ENCODE measurements around the gene OR2G2.

OR2G2 gene, protein sequence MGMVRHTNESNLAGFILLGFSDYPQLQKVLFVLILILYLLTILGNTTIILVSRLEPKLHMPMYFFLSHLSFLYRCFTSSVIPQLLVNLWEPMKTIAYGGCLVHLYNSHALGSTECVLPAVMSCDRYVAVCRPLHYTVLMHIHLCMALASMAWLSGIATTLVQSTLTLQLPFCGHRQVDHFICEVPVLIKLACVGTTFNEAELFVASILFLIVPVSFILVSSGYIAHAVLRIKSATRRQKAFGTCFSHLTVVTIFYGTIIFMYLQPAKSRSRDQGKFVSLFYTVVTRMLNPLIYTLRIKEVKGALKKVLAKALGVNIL

DNA sequence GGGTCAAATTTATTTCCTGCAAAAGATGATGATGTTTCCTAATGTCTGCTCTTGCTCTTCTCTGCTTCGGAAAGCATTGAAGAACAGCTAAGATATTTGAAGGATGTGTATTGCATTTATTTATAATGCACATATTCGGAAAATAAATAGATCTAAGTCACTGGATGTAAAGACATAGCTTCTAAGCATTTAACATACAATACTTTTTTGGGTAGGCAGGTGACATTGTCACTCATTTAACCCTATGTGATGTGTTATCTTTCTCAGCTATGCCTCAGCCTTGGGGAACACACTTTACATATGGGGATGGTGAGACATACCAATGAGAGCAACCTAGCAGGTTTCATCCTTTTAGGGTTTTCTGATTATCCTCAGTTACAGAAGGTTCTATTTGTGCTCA, at the start of gene OR2G2:
TSS of gene OR2G2 (plus strand) at position 301 of the 400 bp plus-strand sequence. CDS start at position 301, 0 bp downstream.
- DNase-seq (ENCODE audit: low spot score) = no peak

DNA sequence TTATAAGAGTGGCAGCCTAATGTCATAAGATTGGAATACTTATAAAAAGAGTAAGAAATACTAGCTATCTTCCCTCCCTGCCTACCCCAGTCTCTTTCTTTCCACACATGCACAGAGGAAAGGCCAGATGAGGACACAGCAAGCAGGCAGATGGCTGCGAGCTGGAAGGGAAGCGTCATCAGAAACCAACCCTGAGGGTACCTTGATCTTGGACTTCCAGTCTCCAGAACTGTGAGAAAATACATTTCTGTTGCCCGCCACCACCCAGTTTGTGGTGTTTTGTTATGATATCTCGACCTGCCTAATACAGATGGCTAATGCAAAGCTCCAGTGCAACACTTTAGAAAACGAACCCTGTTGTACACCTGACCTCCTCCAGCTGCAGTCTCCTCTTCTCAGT, 49.6 kb upstream of the OR2G2 start:
- no peak for DNase-seq (ENCODE audit: low spot score)

DNA sequence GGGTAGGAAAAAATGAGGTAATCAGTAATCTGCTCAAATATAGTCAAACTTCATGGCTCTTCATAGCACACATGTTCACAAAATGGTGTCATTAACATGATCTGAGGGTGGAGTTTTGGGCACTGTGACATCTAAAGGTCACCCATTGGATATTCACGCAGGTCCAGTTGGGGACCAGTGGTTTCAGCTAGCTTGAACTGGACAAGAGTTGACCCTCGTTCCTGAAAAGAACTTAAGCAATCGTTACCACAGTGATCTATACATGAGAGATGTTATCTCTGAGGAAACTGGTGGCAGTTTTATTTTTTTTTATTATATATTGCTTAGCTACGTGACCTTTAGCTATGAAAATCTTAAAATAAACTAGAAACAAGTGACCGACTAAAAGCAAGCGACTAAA, 48.9 kb upstream of the OR2G2 start:
- DNase-seq (ENCODE audit: low spot score) = no peak

DNA sequence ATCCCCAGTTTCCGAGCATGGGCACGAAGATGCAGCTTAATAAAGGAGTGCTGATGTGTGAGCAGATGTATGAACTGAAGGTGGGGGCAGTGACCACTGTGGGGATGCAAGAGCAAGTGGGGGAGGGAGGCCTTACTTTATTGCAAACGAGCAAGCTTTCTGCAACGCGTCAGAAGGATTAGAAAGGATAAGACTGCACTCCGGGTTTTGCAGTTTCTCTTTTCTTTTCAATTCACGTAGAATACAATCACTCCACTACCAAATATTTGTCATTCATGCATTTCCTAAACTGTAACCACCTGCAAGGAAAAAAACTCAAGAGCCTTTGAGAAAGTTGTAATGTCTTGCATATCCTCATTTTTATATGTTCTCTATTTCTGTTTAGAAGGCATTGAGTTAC, 47.6 kb upstream of the OR2G2 start:
- DNase-seq (ENCODE audit: low spot score) = no peak

DNA sequence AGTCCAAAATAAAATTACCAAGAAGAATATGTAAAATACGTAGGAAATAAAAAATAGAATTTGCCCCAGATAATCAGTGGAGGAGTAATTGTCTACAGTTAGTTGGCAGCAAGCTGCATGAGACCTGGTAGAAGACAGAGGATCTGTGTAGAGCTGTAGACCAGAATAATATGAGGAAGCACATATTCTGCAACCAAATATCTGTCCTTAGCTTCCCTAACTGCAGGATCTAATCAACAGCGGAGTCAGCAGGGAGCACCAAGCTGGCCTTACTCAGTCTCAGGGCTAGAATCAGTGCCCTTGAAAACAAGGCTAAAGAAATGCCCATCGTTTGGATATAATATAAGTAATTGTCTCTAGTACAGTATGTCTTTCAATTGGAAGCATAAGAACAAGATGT, 45.3 kb upstream of the OR2G2 start:
- no peak for DNase-seq (ENCODE audit: low spot score)

DNA sequence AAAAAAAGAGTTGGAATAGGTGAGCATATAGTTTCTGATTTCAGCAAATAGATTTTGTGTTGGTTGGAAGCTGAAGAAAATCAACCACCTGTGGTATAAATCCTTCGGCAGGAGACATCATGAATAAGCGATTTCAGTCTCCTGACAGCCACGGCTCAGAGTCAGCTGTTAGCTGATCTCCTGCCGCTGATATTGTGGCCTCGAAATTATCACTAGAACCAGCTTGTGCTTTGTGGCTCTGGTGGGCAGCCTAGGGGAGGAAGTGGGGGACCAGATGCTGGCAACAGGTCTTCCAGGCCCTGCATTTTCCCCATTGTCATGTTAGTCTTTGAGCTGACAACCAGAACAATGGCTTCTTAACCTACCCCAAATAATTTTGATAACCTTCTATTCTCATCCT, 40.1 kb upstream of the OR2G2 start:
- DNase-seq (ENCODE audit: low spot score) = no peak

DNA sequence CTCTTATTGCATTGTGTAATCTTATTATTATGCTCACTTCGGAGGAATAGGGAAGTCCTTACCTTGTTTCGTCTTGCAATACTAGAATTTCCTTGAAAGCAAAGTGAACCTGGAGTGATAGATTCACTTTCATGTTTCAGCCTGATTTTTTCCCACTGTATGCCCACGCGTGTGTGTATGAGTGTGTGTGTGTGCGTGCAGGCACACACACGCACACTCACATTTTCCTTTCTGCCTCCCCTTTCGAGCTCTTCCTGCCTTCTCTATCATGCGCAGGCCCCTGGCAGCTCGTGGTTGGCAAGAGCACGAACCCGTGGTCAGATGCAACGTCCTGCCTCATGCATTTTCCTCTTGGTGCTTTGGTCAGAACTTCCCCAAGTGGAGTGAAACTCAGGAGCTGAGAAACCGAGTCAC, 39.4 kb upstream of the OR2G2 start, which contains the start of gene GCSAML:
TSS of gene GCSAML (plus strand) at position 366 of the 414 bp plus-strand sequence. CDS start 58 bp downstream, outside the sequence.
- DNase-seq (ENCODE audit: low spot score) = no peak

DNA sequence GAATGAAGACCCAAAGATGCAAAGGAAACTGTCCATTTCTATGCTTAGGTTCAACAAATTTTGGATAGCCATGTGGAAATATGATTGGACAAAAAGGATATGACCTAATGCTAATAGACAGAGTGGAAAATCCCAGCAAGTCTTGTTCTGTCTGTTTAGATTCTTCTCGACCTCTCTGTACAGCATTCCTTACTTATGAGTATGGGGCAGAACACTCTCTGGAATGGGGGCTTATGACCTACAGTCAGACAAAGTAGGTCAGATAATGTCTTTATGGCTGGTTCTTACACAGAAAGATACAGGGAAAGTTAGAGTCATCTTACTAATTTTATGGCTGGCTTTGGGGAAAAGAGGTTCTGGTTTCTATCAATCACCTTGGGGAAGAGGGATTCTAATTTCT, 36.4 kb upstream of the OR2G2 start:
- DNase-seq (ENCODE audit: low spot score) = no peak

DNA sequence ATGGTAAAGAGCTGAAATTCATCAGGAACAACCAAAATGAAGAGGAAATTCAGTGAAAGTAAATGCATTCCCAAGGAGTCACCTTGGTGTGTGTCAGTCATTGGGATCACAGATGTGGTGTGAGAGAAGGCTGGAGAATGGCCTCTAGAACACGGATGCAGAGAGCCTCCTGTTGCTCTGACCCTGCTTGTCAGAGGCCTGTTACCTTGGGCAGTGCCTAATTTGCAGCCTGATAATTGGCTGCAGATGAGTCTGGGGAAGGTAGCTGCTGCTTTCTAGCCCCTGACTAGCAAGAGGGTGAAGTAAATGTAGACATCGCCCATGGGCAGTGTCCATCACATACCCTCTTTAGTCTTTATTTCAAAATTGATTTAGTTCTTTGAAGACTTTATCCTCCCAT, 35.9 kb upstream of the OR2G2 start:
- no peak for DNase-seq (ENCODE audit: low spot score)

DNA sequence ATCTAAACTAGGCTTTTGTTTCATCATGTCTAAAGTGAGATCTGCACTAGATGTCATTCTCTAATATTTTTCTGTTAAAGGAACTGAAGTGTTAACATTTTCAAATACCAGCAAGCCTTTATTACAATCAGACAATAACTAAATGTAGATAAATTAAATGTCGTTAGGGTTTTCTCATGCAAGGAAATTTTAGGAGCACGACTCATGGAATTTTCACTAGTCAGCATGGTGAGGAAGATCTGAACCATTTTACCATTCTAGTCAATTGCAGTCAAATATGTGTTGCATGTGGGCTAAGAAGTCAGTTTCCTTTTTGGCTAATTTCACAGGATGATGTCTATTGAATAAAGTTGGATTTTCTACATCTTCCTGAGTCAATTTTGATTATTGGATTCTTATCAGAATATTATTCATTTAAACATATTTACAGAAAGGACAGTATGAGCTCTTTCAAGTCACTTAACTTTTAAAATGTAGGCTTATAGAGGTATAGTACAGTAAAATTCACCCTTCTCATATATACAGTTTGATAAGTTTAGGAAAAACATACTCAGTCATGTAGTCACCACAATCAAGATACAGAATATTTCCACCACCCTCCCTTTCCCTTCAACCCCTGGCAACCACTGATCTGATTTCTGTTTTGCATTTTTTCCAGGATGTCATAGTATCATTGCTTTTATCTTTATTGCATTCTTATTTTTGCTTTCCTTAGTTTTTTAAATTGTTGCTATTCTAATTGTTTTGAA, 30.1 kb upstream of the OR2G2 start:
- DNase-seq (ENCODE audit: low spot score) = no peak

DNA sequence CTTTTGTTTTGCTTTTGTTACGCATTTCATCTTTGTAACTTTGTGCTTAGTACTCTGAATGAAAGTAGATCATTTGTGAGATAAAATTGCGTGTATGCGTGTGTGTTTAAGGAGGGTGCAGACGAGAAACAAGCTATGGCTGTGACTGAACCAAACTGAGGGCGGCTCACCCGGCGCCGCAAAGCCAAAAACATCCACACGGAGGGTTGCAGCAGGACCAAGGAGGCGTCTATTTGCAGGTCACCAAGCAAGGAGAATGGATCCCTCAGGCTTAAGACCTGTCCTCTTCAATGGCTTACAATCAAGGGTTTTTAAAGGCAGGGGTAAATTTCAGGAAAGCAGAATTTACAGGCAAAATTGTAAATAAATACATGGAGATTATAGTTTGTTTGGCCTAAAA, 26.4 kb upstream of the OR2G2 start:
- no peak for DNase-seq (ENCODE audit: low spot score)

DNA sequence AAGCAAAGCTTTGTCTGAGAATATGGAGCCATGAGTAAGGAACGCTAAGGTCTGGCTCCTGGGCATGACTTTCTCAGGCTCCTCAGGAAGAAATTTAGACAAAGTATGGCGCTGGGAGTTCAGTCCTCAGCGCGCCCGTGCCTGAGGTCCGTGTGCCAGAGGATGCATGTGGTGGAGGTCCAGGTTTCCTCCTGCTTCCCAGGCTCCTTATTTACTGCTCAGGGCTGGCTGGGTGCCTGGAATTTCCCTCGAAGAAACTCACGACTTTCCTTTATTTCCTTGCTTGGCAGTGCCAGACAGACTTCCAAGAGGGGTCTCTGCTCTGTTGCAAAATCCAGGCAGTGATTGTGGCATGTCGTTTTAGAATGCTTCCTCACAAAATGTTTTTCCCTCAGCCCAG, 26.0 kb upstream of the OR2G2 start:
- DNase-seq (ENCODE audit: low spot score) = no peak

DNA sequence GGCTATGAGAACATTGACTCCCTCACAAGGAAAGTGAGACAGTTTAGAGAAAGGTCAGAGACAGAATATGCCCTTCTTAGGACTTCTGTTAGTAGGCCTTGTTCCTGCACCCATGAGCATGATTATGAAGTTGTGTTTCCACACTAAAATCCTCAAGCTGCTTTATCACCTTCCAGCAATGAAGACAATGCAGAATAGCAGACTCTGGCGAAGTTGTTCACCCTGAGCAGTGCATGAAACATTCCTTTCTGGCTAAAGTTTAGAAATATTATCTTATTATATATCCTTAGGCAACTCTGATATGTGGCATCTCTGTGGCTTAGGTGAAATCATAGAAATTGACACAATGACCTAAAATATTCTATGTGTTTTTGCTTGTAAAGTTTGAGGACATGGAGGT, 13.9 kb upstream of the OR2G2 start:
- no peak for DNase-seq (ENCODE audit: low spot score)

DNA sequence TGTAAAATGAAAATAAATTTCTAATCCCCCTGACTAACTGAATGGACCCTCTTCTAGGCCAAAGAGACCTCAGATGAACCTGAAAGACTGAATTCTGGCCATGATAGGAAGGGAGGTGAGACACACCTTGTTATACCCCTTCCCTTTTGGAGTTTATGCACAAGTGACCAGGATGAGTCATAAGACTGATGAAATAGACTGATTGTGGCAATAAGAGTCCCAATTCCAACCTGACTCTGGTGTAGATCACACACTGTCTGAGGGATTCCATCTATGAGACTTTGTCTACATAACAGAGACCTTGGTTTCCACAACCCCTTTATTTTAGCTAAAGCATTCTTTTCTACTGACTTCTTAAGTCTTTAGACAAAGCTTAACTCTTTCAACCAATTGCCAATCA, 13.5 kb upstream of the OR2G2 start:
- no peak for DNase-seq (ENCODE audit: low spot score)

DNA sequence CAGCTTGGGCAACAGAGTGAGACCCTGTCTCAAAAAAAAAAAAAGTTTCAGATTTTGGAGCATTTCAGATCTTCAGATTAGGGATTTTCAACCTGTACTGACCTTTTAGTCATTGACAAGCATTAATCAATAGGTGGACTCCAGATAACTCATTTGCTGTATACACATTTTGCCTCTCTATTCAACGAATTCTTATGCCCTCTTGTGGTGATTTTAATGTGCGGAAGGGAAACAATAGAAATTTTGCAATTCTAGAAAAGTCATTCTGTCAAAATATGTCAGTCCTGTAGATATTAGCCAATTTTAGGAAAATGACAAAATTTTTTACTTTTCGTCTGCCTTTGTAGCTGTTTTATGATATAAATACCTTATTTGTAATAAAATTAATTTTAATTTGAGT, 11.6 kb upstream of the OR2G2 start:
- DNase-seq (ENCODE audit: low spot score) = peak; percentile 6

DNA sequence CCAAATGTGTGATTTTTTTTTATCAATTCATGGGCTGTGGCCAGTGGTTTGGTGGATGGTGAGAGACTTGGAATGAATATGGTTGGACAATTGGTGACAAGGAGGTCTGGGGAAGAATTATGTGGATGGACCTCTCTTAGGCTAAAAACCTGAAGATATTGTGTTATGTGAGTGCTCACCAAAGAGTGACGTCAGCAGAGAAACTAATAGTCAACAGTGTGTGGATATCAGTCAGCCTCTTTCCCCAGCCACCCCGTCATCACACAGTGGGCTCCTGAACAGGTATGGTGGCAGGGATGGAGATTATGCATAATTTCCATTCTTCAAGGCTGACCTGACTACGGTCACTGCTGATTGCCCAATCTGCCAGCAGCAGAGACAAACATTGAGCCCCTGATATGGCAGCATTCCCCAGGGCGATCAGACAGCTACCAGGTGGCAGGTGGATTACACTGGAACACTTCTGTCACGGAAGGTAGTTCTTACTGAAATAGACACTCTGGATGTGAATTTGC, 9.2 kb upstream of the OR2G2 start:
- DNase-seq (ENCODE audit: low spot score) = no peak

DNA sequence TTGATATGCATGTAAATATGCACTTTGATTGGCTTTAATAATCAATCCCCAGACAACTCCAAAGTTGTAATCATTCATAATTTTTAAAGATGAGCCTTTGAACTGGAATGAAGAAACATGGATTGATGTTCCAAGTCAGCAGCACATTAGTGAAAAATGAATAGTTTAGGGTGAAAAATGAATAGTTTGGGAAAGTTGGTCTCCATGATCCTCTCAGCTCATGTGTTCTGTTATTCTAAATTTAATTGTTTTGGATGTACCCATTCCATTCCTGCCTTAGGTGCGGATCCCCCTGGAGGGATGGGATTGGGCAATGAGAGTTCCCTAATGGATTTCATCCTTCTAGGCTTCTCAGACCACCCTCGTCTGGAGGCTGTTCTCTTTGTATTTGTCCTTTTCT, 17.1 kb downstream of the OR2G2 start, which contains the start of gene OR2G3:
TSS of gene OR2G3 (plus strand) at position 301 of the 400 bp plus-strand sequence. CDS start at position 301, 0 bp downstream.
- no peak for DNase-seq (ENCODE audit: low spot score)

DNA sequence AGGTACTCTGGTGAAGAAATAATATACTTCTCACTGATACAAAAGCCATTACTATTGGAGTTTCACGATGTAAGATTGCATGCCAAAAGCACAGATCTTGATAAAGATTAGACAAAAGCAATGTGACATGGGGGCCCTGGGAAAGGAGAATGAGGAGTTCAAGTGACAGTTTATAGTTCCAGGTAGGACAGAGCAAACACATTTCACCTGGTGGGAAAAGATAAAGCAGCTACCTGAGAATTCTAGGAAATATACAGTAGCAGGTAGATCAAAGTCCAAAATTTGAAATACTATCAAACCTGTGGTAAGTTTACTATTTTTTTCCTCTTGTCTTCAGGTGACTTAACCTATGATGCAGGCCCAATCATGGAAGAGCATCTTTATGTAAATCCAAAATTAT, 25.2 kb downstream of the OR2G2 start:
- DNase-seq (ENCODE audit: low spot score) = no peak

DNA sequence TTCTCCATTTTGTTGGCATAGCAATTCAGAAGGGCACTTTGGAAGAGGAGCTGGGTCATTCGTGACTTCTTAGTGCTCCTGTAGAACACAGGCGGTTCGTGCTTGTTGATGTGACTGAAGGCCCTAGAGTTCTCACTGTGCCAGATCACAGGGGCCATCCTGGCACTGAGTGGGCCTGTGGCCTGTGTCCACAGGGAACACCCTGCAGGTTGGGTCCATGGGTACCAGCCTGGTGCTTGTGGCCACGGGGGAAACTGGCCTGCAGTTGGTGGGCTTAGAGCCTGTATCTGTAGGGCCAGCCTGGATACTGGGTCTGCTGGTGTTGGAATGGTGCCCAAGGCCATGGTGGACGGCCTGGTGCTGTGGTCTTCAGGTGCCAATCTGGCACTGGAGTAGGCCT, 26.5 kb downstream of the OR2G2 start:
- DNase-seq (ENCODE audit: low spot score) = no peak

DNA sequence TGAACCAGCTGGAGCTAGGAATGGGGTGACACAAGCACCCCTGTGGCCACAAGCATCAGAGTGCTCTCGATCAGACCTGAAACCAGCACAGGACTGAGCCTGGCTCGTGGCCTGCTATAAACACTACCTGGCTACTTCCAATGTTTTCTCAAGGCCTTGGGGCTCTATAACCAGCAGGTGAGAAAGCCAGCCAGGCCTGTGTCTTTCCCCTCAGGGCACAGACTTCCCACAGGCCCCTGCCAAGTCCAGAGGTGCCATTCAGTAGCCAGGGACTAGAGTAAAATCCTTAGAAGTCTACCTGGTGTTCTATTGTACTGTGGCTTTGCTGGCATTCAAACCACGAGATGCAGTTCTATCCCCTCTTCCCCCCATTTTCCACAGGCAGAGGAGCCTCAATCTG, 39.8 kb downstream of the OR2G2 start:
- no peak for DNase-seq (ENCODE audit: low spot score)

DNA sequence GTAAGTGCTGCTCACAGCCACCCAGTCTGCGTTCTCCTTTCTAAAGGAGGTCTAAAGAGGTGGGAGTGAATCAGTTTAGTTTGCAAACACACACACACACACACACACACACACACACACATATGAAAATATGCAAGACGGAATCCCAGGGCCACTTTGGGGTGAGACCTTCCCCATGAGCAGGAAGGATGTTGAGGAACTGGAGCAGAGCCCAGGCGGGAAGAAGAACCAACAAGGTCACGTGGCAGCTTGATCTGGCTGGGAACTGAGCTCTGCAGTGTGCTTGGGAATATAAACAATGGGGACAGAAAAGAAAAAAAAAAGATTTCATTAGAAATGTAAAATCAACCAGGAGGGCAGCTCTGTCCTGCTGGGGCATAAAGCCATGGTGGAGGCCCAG, 49.9 kb downstream of the OR2G2 start:
- no peak for DNase-seq (ENCODE audit: low spot score)

DNA sequence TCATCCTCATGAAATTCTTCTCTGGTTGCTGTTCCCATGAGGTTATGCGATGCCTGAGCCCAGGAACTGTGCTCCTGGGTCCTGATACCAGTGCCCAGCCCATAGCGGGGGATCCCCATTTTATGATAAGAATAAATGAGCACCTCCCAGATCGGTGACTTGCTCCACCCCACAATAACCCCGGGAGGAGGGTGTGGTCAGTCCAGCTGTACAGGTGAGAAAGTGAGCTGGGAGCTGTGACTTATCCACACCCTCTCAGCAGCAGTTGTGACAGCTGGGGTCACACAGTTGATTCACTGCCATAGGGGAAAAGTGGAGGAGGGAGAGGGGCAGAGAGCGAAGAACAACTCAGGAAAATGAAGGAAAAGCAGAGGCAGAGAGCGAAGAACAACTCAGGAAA, 50.6 kb downstream of the OR2G2 start:
- no peak for DNase-seq (ENCODE audit: low spot score)

Measured in pons (tissue), 1 donor.